Suprapubic skin (tissue), 4 donors: ENCODE measurements around the gene GADD45GIP1. TPM values are rescaled to one million over a fixed set of nuclear protein-coding genes. Genes with fewer than 3 reads are reported as not detected.
"Not testable (repeated sequence)": the region's sequence is repeated elsewhere in the genome, so short reads cannot be mapped to it uniquely, and the experiment has no call there.

Experiments
- DNase-seq, 2 donors: peaks; one replicate each; pipeline ENCODE4 v3.0.0-alpha.2; 2019; ENCODE audit warnings: low spot score in 2 of 2
- H3K27ac ChIP-seq: fragments of 200-600 bp; sonication (generic); one replicate; pipeline ENCODE4 v1.5.1; 2019
- H3K27me3 ChIP-seq: fragments of 200-600 bp; sonication (generic); one replicate; pipeline ENCODE4 v1.5.1; 2019
- H3K36me3 ChIP-seq: fragments of 200-600 bp; sonication (generic); one replicate; pipeline ENCODE4 v1.5.1; 2019
- H3K4me1 ChIP-seq: fragments of 200-600 bp; sonication (generic); one replicate; pipeline ENCODE4 v1.5.1; 2019
- H3K4me3 ChIP-seq: fragments of 200-600 bp; sonication (generic); one replicate; pipeline ENCODE4 v1.5.1; 2019; ENCODE audit warnings: mild to moderate bottlenecking
- H3K9me3 ChIP-seq: fragments of 200-600 bp; sonication (generic); one replicate; pipeline ENCODE4 v1.5.1; 2019
- EP300 ChIP-seq: sonication (generic); formaldehyde crosslinking; IDR thresholded peaks from one replicate; pipeline ENCODE4 v1.6.1; 2017; ENCODE audit warnings: antibody characterized with exemption
- POLR2A ChIP-seq, 2 donors: fragments of 450-650 bp; IDR thresholded peaks; one replicate each; pipeline ENCODE4 v1.6.1; 2017; ENCODE audit warnings: antibody characterized with exemption in 2 of 2, mild to moderate bottlenecking in 2 of 2, moderate library complexity in 2 of 2
- POLR2AphosphoS5 ChIP-seq, 3 donors: sonication (generic); formaldehyde crosslinking; IDR thresholded peaks; one replicate each; pipeline ENCODE4 v1.6.1; 2017; ENCODE audit warnings: antibody characterized with exemption in 3 of 3
- WGBS: methylation state at CpG from one replicate; pipeline ENCODE4 v1.1.5; 2018; 5-methylcytosine and 5-hydroxymethylcytosine counted together
- total RNA-seq, 4 donors: library from RNA; depleted of rRNA; stranded (reverse); fragments of >200 nt; gene quantifications; one replicate each; pipeline ENCODE4 v1.1.0, GENCODE V29; 2016
- TF ChIP-seq, protein P1 (sequence below), 2 donors: fragments of 200-600 bp in 1 of 2; fragments of 450-650 bp in 1 of 2; sonication (generic) in 1 of 2; IDR thresholded peaks; one replicate each; pipeline ENCODE4 v1.5.1; 2016 to 2019; ENCODE audit warnings: antibody characterized with exemption in 2 of 2, mild to moderate bottlenecking in 1 of 2, moderate library complexity in 1 of 2

The GADD45GIP1 gene
- total RNA-seq, 4 donors from 2014 or later, result 20.4 to 31.0 (median 24.8) TPM

DNA sequence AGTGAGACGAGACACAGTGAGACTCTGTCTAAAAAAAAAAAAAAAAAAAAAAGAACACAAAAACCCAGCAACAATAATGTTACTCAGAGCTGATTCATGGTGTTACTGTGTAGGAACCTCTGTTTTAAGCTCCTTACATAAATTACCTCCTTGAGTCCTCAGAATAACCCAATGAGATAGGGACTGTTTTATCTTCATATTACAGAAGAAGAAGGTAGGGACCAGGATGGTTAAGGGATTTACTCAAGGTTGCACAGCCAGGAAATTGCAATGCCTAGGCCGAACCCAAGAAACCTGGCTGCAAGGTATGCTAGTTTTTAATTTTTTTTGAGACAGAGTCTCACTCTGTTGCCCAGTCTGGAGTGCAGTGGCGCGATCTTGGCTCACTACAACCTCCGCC is 10.9 kb upstream of the GADD45GIP1 start:
- no peaks in the 10 kb centered on the region for H3K9me3 ChIP-seq
- TF ChIP-seq POLR2AphosphoS5 (IDR thresholded peaks at IDR 0.05) (no peak), EP300 (no peak), POLR2A (IDR thresholded peaks at IDR 0.05) (no peak)
- TF ChIP-seq, protein P1, sequence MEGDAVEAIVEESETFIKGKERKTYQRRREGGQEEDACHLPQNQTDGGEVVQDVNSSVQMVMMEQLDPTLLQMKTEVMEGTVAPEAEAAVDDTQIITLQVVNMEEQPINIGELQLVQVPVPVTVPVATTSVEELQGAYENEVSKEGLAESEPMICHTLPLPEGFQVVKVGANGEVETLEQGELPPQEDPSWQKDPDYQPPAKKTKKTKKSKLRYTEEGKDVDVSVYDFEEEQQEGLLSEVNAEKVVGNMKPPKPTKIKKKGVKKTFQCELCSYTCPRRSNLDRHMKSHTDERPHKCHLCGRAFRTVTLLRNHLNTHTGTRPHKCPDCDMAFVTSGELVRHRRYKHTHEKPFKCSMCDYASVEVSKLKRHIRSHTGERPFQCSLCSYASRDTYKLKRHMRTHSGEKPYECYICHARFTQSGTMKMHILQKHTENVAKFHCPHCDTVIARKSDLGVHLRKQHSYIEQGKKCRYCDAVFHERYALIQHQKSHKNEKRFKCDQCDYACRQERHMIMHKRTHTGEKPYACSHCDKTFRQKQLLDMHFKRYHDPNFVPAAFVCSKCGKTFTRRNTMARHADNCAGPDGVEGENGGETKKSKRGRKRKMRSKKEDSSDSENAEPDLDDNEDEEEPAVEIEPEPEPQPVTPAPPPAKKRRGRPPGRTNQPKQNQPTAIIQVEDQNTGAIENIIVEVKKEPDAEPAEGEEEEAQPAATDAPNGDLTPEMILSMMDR (IDR thresholded peaks at IDR 0.05), result no peak
- H3K27ac ChIP-seq, result no peak overlapping the region
- WGBS, result 95% methylated on average over 5 of the region's 5 CpGs
- no peaks in the 10 kb centered on the region for H3K27me3 ChIP-seq
- H3K4me1 ChIP-seq, result peaks cover 9% of the 10 kb centered on the region
- H3K36me3 ChIP-seq, result no peaks in the 10 kb centered on the region
- no peak overlapping the region for H3K4me3 ChIP-seq
- DNase-seq, result no peak

- H3K9me3 ChIP-seq, result no peaks in the 10 kb centered on the region
- TF ChIP-seq EP300 (no peak), POLR2A (IDR thresholded peaks at IDR 0.05) (no peak), POLR2AphosphoS5 (IDR thresholded peaks at IDR 0.05) (no peak)
- TF ChIP-seq, protein P1 (IDR thresholded peaks at IDR 0.05), result no peak
- peak overlapping the region; percentile 54 for H3K4me3 ChIP-seq
- 50% methylated on average over 8 of the region's 8 CpGs for WGBS
- no peaks in the 10 kb centered on the region for H3K36me3 ChIP-seq
- no peaks in the 10 kb centered on the region for H3K27me3 ChIP-seq
- H3K27ac ChIP-seq, result no peak overlapping the region
- H3K4me1 ChIP-seq, result peaks cover 9% of the 10 kb centered on the region
- no peak for DNase-seq
Measured at GRCh38 chr19:12965812-12966135, 8.8 kb upstream of the GADD45GIP1 start.

- peaks cover 9% of the 10 kb centered on the region for H3K4me1 ChIP-seq
- DNase-seq, result peak in 1 of 2 donors; percentile 88
- H3K27ac ChIP-seq, result no peak overlapping the region
- no peaks in the 10 kb centered on the region for H3K9me3 ChIP-seq
- TF ChIP-seq, protein P1 (IDR thresholded peaks at IDR 0.05), result peak; percentile 71 to 96
- TF ChIP-seq EP300, result no peak
- H3K4me3 ChIP-seq, result peak overlapping the region; percentile 54
- no peaks in the 10 kb centered on the region for H3K27me3 ChIP-seq
- no peaks in the 10 kb centered on the region for H3K36me3 ChIP-seq
- WGBS, result 2% methylated on average over 22 of the region's 34 CpGs
Measured at GRCh38 chr19:12965017-12965811, 8.2 kb upstream of the GADD45GIP1 start.

- H3K4me3 ChIP-seq, result no peak overlapping the region
- H3K9me3 ChIP-seq, result no peaks in the 10 kb centered on the region
- H3K36me3 ChIP-seq, result peaks cover 3% of the 10 kb centered on the region
- H3K27ac ChIP-seq, result no peak overlapping the region
- H3K4me1 ChIP-seq, result peaks cover 25% of the 10 kb centered on the region
- WGBS, result 71% methylated on average over 6 of the region's 6 CpGs
- TF ChIP-seq EP300, result no peak
- TF ChIP-seq, protein P1 (IDR thresholded peaks at IDR 0.05), result no peak
- no peak for TF ChIP-seq POLR2A (IDR thresholded peaks at IDR 0.05)
- no peak for TF ChIP-seq POLR2AphosphoS5 (IDR thresholded peaks at IDR 0.05)
- DNase-seq, result no peak
- no peaks in the 10 kb centered on the region for H3K27me3 ChIP-seq
Measured at GRCh38 chr19:12959481-12959880, 2.5 kb upstream of the GADD45GIP1 start.

DNA sequence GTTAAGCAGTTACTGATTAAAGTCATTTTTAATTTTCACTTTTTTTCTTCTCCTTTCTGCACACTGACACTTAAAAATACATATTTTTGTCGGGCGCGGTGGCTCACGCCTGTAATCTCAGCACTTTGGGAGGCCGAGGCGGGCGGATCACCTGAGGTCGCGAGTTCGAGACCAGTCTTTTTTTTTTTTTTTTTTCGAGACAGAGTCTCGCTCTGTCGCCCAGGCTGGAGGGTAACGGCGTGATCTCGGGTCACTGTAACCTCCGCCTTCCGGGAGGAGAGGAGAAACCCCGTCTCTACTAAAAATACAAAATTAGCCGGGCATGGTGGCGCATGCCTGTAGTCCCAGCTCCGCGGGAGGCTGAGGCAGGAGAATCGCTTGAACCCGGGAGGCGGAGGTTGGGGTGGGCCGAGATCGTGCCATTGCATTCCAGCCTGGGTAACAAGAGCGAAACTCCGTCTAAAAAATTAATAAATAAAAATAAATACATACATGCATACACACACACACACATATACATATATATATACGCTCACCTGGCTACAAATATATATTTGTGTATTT is 448 bp upstream of the GADD45GIP1 start:
- not testable (repeated sequence) for H3K27me3 ChIP-seq, DNase-seq, H3K9me3 ChIP-seq
- Histone ChIP-seq H3K36me3 (peaks cover 23% of the 10 kb centered on the region), H3K4me1 (peaks cover 42% of the 10 kb centered on the region), H3K27ac (peak overlapping the region; percentile 95), H3K4me3 (peak overlapping the region; percentile 83)
- WGBS, result 26% methylated on average over 31 of the region's 31 CpGs
